Peyer's patch (tissue), 4 donors: Measurements from ENCODE around the gene HINT2.

ENCODE experiments used
- CTCF ChIP-seq, 6 experiments: fragments of 450-650 bp in 4 of 6; fragments of 200-600 bp in 2 of 6; sonication (generic) in 1 of 6; IDR thresholded peaks; one replicate each; pipeline ENCODE4 v1.5.1; 2017 to 2019; ENCODE audit warnings: antibody characterized with exemption in 6 of 6, mild to moderate bottlenecking in 3 of 6, moderate library complexity in 1 of 6
- POLR2A ChIP-seq, 2 donors: fragments of 450-650 bp; IDR thresholded peaks; one replicate each; pipeline ENCODE4 v1.5.1; 2017; ENCODE audit warnings: antibody characterized with exemption in 2 of 2, mild to moderate bottlenecking in 2 of 2, moderate library complexity in 2 of 2

- no peak for TF ChIP-seq POLR2A (IDR thresholded peaks at IDR 0.05)
- no peak for TF ChIP-seq CTCF (IDR thresholded peaks at IDR 0.05)
Measured at GRCh38 chr9:35856882-35857281, 42.0 kb upstream of the HINT2 start.
